Hair follicle dermal papilla cell (primary cell): ENCODE measurements around the gene SLC35E3. TPM values are rescaled to one million over a fixed set of nuclear protein-coding genes. Genes with fewer than 3 reads are reported as not detected.

Experiments
- total RNA-seq: library from RNA; depleted of rRNA; stranded (reverse); fragments of >200 nt; gene quantifications from 2 replicates; pipeline ENCODE4 v1.2.3, GENCODE V29; 2012

The SLC35E3 gene
- 2.3 and 4.0 TPM in 2 replicates for total RNA-seq

GRCh38 chr12:68745904-68746571 lies at the start of gene SLC35E3:
TSS of gene SLC35E3 (plus strand) at chr12:68746176. CDS start at chr12:68746378, 202 bp downstream.

GRCh38 chr12:68807576-68808387 lies 61.8 kb downstream of the SLC35E3 start, which contains the start of gene MDM2:
TSS of gene MDM2 (plus strand) at chr12:68808177. CDS start at chr12:68808478, 301 bp downstream.

Other genes with a start within 250 kb of the SLC35E3 start
- gene RAP1B, start 135.3 kb upstream of the SLC35E3 start, total RNA-seq, result 230 and 237 TPM in 2 replicates
- gene NUP107, start 59.2 kb upstream of the SLC35E3 start, total RNA-seq, result 23.0 and 33.6 TPM in 2 replicates
- gene MDM2, start 62.0 kb downstream of the SLC35E3 start, total RNA-seq, result 147 and 197 TPM in 2 replicates
- 90.2 and 164 TPM in 2 replicates for gene CPM, start 187.0 kb downstream of the SLC35E3 start, total RNA-seq